H54 (cell line): ENCODE data around the gene DLG2.
"Not testable (repeated sequence)": the region's sequence is repeated elsewhere in the genome, so short reads cannot be mapped to it uniquely, and the experiment has no call there.

ENCODE experiments used
- DNase-seq: peaks from one replicate; pipeline ENCODE4 v3.0.0; 2011; ENCODE audit warnings: low spot score, mixed read lengths; ENCODE audit not compliant: insufficient read length
- FAIRE-seq: peaks from 3 replicates; lab custom pipeline; 2011; peaks lifted over from hg19 to GRCh38; lab: Jason Lieb, UNC
- POLR2A ChIP-seq: IDR thresholded peaks from 2 replicates; pipeline ENCODE4 v1.6.1; 2011; ENCODE audit warnings: low read depth, mild to moderate bottlenecking, low read length

Gene DLG2

DNA sequence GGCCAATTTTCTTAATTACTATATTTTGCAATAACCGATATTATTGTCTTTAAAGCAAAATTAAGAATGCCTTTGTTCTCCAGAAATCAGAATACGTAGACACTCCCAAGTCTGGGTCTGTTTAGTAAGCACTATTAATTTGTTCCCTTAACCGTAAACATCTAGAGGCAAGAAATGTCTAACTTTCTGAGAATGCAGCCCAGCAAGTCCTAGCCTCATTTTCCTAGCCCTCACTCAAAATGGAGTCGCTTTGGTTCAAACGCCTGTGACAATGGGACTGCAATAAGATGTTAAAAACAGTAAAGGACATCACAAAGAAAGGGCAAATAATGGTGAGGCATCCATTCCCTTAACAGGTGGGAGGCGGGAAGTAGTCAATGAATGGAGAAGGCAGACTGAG is 280.7 kb downstream of the DLG2 start:
- no peak for TF ChIP-seq POLR2A
- FAIRE-seq (no peak), DNase-seq (no peak)

DNA sequence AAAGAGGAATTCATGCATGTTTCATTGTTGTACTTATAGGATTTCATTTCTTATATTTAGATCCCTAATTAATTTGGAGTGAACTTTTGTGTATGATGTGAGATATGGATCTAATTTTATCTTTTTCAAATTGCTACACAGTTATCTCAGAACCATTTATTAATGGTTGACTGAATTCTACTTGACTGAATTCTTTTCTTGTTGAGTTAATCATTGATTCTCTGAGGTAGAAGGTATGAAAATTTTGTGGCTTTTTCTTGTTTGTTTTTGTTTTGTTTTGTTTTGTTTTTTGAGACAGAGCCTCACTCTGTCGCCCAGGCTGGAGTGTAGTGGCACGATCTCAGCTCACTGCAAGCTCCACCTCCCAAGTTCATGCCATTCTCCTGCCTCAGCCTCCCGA is 286.3 kb downstream of the DLG2 start:
- DNase-seq, FAIRE-seq: not testable (repeated sequence)

DNA sequence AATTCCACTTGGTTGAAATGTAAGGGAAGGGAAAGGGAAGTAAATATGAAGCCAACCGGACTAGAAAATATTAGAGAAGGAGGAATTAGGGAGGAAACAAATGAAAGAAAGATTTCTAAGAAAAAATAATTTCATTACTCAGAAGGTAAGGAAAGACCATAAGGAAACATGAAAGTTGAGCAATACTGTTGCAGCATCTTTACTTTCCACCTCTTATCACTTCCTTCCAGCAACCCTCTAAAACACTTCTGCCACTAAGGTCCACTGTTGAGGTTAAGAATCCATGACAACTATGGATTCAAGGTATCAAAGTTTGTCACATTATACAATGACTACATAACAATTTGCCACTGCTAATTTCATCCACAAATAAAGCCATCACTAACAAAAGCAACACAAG is 308.6 kb downstream of the DLG2 start:
- FAIRE-seq (no peak), DNase-seq (no peak)
- TF ChIP-seq POLR2A = no peak

DNA sequence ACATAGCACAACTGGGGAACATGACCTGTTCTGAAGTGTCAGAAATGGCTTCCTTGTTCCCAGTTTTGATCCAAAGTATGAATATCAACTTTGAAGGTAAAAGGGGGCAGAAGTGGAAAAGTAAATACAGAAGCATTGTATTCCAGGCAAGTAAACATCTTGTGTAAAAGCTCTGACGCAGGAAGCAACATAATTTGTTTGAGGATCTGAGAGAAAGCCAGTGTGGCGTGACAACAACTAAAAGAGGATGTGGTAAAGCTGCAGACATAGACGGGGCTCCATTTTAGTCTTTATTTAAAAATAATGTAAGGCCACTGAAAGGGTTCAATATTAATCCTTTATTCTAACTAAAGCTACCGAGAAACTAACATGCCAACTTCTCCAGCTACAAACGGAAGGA is 310.2 kb downstream of the DLG2 start:
- DNase-seq (no peak), FAIRE-seq (no peak)
- TF ChIP-seq POLR2A = no peak

DNA sequence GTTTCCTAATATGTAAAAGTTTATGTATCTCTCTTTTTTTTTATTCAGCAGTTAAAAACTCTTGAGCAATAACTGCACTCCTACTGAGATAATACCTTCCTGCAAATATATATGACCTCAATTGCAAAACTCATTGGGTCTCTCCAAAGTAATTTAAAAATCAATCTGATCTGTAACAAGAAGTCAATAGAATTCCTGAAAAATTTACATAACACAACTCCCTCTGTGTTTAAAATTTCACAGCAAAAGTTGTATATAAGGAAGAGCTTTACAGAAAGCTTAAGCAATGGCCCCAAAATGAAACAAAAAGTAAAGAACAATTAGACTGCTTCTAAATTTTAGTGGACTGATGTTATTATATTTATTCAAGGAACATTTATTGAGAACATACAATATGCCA is 313.4 kb downstream of the DLG2 start:
- FAIRE-seq (no peak), DNase-seq (no peak)
- TF ChIP-seq POLR2A = no peak

DNA sequence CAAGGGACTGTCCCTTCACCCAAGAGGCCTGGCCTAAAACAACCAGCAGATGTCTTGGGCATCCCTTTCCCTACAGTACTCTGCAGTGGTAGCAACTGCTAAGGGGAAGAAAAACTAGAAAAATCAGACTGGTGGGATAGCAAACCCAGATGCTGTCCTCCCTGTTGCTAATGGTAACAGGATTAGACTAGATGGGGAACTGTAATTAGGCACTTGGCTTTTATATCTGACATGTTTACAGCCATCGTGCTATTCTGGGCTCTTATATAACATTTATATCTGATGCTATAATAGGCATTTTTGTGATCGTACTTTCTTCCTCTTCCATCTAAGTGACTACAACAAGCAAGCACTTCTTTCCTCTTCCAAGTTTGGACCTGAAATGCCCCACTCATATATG is 316.7 kb downstream of the DLG2 start:
- no peak for DNase-seq
- no peak for TF ChIP-seq POLR2A
- no peak for FAIRE-seq

DNA sequence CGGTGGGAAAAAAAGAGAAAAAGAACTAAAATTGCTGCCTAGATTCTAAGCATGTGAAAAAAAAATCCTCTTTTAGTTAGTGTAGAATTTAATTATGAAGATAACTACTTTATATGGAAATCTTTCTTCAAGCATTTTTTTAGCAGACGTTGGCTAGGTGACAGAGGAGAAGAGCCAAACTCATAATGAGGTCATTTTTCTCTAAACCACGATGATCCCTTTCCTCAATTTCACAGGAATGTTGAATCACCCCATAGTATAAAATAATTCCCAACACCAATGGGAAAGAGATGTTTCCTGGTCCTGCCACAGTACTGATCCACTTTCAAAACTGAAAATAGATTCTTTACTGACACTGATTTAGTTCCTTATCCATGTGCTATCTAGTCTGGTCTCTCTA is 319.8 kb downstream of the DLG2 start:
- TF ChIP-seq POLR2A = no peak
- FAIRE-seq = no peak
- no peak for DNase-seq

DNA sequence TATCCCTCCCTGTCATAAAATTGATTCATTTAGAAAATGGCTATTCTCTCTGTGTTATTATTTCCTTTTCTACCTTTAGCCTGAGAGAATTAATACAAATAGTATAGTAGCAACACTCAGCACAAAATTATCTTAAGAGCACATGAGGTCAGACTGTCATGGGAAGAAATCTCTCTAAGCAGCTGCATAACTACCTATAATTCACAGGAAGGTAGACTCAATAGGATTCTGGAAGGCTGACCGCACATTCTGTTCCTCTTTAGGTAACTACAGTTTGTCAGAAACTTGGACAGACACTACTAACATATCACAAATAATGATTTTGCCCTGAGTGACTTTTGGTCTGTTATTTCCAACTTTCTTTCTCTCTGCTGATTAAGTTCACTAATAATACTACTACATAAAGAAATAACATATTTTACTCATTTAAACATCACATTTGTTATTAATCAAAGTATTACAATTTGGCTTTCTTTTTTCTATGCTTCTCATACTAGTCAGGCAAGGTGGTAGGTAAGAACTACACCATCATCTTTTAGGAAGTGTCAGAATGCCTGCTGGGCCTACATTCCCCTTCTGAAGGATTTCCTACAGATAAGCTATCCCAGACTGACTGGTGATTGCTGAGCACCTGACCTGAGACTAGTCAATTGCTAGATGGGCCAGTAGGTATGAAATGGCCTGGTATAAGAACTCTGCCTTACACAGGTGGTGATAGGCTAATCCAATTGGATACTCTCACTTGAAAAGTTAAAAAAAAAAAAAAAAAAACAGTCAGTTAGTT is 325.1 kb downstream of the DLG2 start:
- TF ChIP-seq POLR2A = no peak
- no peak for DNase-seq
- FAIRE-seq = no peak

DNA sequence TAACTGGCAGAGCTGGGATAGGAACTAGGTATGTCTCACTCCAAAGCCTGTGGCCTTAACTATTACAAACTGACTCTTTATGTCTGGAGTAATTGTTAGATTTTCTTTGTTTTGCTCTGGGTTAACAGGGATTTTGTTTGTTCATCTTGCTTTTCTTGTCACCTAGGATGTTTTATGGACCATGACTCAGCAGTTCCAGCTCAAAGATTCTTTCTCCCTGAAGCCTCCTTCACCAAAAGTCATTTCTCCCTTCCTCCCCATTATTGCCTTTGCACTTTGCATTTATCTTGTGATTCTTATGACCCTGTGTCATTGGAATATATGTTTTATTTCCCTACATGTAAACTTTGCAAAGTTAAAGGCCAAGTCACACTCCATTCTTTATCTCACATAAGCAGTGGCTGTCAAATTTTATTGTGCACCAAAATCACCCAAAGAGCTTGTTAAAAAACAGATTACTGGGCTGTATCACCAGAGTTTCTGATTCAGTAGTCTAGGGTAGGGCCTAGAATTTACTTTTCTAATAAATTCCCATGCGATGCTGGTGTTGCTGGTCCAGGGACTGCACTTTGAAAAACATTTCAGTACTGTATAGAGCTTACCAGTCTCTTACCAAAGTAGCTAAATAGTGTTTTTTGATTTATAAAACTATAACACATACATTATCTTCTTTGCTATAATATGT is 327.7 kb downstream of the DLG2 start:
- TF ChIP-seq POLR2A = no peak
- peak; percentile 65 for FAIRE-seq
- DNase-seq = peak; percentile 5

DNA sequence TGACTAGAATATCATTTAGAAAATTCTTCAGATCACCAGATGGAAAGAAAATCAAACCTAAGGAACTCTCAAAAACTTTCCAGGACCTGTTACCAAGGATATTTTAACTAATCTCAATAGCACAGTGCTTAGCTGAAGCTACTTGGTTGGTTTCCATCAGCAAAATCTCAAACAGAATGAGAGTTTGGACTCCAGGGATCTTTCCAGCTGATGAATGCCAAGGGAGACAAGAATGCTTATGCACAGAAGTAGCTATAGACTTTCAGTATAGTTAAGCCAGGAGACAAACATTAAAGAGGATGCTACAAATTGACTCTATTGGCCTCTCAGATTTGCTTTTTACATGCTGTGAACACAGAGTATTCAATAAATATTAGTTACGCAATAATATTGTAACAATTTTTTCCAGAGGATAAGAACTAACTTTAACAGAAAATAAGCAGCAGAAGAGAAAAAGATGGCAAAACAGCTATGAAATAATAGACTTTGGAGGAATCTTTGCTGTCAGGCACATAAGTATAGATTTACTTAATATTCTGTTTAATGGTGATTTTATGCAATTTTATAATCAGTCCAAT is 331.4 kb downstream of the DLG2 start:
- no peak for FAIRE-seq
- TF ChIP-seq POLR2A = no peak
- DNase-seq = no peak

DNA sequence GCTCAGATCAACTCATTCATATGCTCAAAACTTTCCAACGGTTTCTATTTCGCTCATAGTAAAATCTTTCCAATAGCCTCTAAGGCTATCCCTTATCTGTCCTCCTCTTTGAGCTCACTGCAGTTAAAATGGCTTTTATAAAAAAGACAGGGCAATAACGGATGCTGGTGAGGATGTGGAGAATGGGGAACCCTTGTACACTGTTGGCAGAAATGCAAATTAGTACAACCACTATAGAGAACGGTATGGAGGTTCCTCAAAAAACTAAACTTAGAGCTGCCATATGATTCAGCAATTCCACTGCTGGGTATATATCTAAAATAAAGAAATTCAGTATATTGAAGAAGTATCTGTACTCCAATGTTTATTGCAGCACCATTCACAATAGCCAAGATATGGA is 345.6 kb downstream of the DLG2 start:
- TF ChIP-seq POLR2A = no peak
- FAIRE-seq (no peak), DNase-seq (no peak)

DNA sequence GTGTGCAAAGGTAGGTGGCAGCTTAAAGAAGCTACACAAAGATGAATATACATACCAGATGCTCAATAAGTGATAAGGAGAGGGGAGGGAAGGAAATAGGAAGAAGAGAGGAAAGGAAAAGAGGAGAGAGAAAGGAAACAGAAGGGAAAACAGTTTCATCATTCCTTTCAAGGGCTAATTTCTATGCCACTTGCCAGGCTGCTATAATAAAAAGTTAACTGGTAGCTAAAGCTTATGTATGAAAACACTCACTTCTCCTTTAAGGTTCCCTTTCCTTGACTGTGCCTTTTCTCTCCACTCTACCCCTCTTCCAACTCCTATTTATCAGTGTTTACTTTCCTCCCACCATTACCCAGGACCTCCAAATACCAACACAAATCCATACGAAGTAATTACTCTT is 347.9 kb downstream of the DLG2 start:
- TF ChIP-seq POLR2A = no peak
- DNase-seq = no peak
- FAIRE-seq = no peak

DNA sequence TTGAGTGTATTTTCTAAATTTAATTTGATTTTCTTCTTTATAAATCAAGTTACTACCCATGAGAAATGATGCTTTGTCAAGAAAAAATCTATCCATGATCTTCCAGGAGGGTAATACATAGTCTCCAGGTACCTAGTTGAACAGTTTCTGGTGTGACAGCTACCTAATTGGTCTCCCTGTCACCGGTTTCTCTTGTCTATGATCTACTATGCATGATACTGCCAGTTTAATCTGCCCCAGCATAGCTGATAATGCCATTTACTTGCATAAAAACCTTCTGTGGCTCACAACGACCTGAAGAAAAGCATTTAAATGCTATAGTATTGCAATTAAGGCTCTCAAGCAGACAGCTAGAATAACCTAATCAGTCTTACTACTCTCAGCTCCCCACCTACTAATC is 349.5 kb downstream of the DLG2 start:
- FAIRE-seq (no peak), DNase-seq (no peak)
- TF ChIP-seq POLR2A = no peak

DNA sequence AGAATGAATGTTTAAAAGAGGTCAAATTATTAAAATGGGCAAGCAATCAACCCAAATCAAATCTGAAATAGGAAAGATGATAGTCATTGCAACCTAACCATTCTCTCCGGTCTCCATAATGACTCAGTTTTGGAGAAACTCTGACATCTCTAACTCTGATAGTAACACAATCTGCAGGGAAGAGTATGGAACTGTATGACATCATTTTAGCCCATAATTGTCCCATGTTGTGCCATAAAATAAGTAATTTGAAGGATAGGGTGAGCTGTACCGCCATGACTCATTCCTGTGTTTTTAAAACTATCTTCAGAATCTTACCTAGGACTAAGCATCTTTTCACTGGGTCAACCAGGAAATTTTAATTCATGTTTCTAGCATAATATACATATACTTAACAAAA is 350.8 kb downstream of the DLG2 start:
- no peak for DNase-seq
- FAIRE-seq = no peak

DNA sequence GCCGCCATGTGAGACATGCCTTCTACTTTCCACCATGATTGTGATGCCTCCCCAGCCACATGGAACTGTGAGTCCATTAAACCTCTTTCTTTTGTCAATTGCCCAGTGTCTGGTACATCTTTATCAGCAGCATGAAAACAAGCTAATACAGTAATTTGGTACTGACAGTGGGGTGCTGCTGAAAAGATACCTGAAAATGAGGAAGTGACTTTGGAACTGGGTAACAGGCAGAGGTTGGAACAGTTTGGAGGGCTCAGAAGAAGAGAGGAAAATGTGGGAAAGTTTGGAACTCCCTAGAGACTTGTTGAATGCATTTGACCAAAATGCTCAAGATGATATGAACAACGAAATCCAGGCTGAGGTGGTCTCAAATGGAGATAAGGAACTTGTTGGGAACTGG is 356.8 kb downstream of the DLG2 start:
- FAIRE-seq = not testable (repeated sequence)

More for the DNA sequence above, 350.8 kb downstream of the DLG2 start:
- no peak for TF ChIP-seq POLR2A

More for the DNA sequence above, 356.8 kb downstream of the DLG2 start:
- not testable (repeated sequence) for DNase-seq
